ENCODE results near the gene ATXN7.

Gene ATXN7

DNA sequence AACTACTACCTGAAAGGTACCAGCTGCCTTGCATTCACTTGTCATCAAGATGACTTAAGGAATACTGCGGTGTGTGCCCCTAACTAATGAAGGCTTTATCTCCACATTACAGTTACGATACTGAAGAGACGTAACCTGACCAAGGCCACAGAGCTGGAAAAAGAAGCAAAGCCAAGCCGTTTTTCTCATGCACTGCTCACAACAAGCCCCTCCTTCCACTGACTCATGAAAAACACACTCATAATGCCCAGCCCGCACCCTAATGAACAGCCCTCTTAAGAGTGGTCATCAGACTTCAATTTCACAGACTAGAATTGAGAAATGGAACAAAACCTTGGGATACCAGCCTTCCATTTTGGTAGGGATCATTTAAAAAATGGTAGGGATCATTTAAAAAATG, 148.0 kb downstream of the ATXN7 start:
- Histone ChIP-seq H3K27ac (ENCODE audit: low read length) (no peak overlapping the region), H4K20me1 (ENCODE audit: insufficient read depth, low read length) (0 out of 2 replicates have a peak, but pooled peaks cover 4% of the 10 kb centered on the region), H3K4me3 (ENCODE audit: low read length) (no peak overlapping the region), H3K4me2 (ENCODE audit: low read depth, low read length) (no peak overlapping the region), H3K9me2 (replicated peaks; ENCODE audit: insufficient read depth, low read length) (no peaks in the 10 kb centered on the region), H3F3A (ENCODE audit: insufficient read depth, low read length) (no peaks in the 10 kb centered on the region), H3K9me3 (replicated peaks; ENCODE audit: insufficient read depth, low read length) (no peaks in the 10 kb centered on the region), H3K9ac (ENCODE audit: low read length) (no peak overlapping the region), H3K27me3 (replicated peaks; ENCODE audit: insufficient read depth, low read length) (no peaks in the 10 kb centered on the region), H3K4me1 (ENCODE audit: low read length) (no peaks in the 10 kb centered on the region), H3K36me3 (replicated peaks; ENCODE audit: insufficient read depth, low read length) (peaks cover 25% of the 10 kb centered on the region), H3K79me2 (ENCODE audit: low read length) (peaks cover 45% of the 10 kb centered on the region), H2AFZ (ENCODE audit: low read length) (no peak overlapping the region)
- TF ChIP-seq, protein P1, sequence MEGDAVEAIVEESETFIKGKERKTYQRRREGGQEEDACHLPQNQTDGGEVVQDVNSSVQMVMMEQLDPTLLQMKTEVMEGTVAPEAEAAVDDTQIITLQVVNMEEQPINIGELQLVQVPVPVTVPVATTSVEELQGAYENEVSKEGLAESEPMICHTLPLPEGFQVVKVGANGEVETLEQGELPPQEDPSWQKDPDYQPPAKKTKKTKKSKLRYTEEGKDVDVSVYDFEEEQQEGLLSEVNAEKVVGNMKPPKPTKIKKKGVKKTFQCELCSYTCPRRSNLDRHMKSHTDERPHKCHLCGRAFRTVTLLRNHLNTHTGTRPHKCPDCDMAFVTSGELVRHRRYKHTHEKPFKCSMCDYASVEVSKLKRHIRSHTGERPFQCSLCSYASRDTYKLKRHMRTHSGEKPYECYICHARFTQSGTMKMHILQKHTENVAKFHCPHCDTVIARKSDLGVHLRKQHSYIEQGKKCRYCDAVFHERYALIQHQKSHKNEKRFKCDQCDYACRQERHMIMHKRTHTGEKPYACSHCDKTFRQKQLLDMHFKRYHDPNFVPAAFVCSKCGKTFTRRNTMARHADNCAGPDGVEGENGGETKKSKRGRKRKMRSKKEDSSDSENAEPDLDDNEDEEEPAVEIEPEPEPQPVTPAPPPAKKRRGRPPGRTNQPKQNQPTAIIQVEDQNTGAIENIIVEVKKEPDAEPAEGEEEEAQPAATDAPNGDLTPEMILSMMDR (IDR thresholded peaks at IDR 0.05; ENCODE audit: low read length), result no peak
- TF ChIP-seq EZH2 (optimal IDR thresholded peaks at IDR 0.05; ENCODE audit: low read depth, low read length) (no peak), EZH2phosphoT487 (IDR thresholded peaks at IDR 0.05; ENCODE audit: low read length) (no peak)
- DNase-seq, result no peak

DNA sequence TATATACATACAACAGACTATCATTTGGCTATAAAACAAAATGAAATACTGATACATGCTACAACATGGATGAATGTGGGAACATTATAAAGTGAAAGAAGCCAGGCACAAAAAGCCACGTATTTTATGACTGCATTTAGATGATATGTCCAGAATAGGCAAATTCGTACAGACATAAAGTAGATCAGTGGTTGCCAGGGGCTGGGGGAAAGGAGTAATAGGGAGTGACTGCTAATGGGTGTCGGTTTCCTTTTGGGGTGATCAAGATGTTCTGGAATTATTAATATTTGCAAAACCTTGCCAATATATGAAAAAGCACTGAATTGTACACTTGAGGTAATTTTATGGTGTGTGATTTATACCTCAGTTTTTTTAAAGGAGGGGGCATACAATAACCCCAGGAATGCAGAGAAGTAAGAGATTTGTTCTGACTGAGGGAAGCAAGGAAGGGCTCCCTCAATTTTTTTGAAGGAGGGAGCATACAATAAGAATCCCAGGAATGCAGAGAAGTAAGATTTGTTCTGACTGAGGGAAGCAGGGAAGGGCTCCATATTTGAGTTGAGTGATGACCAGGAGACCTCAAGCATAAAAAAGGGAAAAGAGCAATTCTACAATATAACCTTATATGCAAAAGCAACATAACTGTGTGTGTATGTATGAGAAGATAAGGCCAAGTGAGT, 153.4 kb downstream of the ATXN7 start:
- Histone ChIP-seq H3K36me3 (replicated peaks; ENCODE audit: insufficient read depth, low read length) (peaks cover 21% of the 10 kb centered on the region), H3F3A (ENCODE audit: insufficient read depth, low read length) (peaks cover 6% of the 10 kb centered on the region), H3K4me2 (ENCODE audit: low read depth, low read length) (no peak overlapping the region), H2AFZ (ENCODE audit: low read length) (no peak overlapping the region), H3K9ac (ENCODE audit: low read length) (no peak overlapping the region), H3K27ac (ENCODE audit: low read length) (no peak overlapping the region), H3K4me3 (ENCODE audit: low read length) (no peak overlapping the region), H3K9me2 (replicated peaks; ENCODE audit: insufficient read depth, low read length) (no peaks in the 10 kb centered on the region), H3K4me1 (ENCODE audit: low read length) (peaks cover 6% of the 10 kb centered on the region), H3K79me2 (ENCODE audit: low read length) (peaks cover 54% of the 10 kb centered on the region), H4K20me1 (ENCODE audit: insufficient read depth, low read length) (no peaks in the 10 kb centered on the region; the same call in 1 of the 2 replicates), H3K27me3 (replicated peaks; ENCODE audit: insufficient read depth, low read length) (no peaks in the 10 kb centered on the region), H3K9me3 (replicated peaks; ENCODE audit: insufficient read depth, low read length) (no peaks in the 10 kb centered on the region)
- no peak for TF ChIP-seq EZH2 (optimal IDR thresholded peaks at IDR 0.05; ENCODE audit: low read depth, low read length)
- no peak for TF ChIP-seq EZH2phosphoT487 (IDR thresholded peaks at IDR 0.05; ENCODE audit: low read length)
- TF ChIP-seq, protein P1 (IDR thresholded peaks at IDR 0.05; ENCODE audit: low read length), result no peak
- no peak for DNase-seq

DNA sequence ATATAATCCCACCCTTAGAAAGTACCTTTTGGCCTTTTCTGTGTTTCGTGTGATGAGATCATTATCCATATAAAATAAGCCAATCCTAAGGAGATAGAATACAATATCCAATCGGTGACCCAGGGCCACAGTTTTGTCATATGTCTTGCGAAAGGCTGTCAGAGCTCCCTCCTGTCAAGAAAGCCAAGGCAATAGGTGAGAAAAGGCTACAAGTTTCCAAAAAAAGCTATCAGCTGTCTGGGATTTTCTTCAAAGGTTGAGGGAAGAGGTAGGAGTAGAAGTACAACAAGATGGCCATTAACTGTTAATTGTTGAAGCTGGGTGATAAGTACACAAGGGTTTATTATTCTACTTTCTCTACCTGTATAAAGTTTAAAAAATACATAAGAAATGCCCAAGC, 155.6 kb downstream of the ATXN7 start:
- Histone ChIP-seq H3K79me2 (ENCODE audit: low read length) (peaks cover 54% of the 10 kb centered on the region), H3K4me2 (ENCODE audit: low read depth, low read length) (no peak overlapping the region)

More for the DNA sequence above, 155.6 kb downstream of the ATXN7 start:
- H3K4me1 ChIP-seq (ENCODE audit: low read length), result peaks cover 15% of the 10 kb centered on the region
- no peaks in the 10 kb centered on the region for H3K9me3 ChIP-seq (replicated peaks; ENCODE audit: insufficient read depth, low read length)
- H3K27me3 ChIP-seq (replicated peaks; ENCODE audit: insufficient read depth, low read length), result no peaks in the 10 kb centered on the region
- DNase-seq, result no peak
- TF ChIP-seq EZH2 (optimal IDR thresholded peaks at IDR 0.05; ENCODE audit: low read depth, low read length) (no peak), EZH2phosphoT487 (IDR thresholded peaks at IDR 0.05; ENCODE audit: low read length) (no peak)
- TF ChIP-seq, protein P1 (IDR thresholded peaks at IDR 0.05; ENCODE audit: low read length), result no peak
- no peaks in the 10 kb centered on the region for H3K9me2 ChIP-seq (replicated peaks; ENCODE audit: insufficient read depth, low read length)
- no peak overlapping the region for H3K9ac ChIP-seq (ENCODE audit: low read length)
- H3K4me3 ChIP-seq (ENCODE audit: low read length), result no peak overlapping the region
- H3K27ac ChIP-seq (ENCODE audit: low read length), result no peak overlapping the region
- H3F3A ChIP-seq (ENCODE audit: insufficient read depth, low read length), result peaks cover 6% of the 10 kb centered on the region
- no peaks in the 10 kb centered on the region; the same call in 1 of the 2 replicates for H4K20me1 ChIP-seq (ENCODE audit: insufficient read depth, low read length)
- H3K36me3 ChIP-seq (replicated peaks; ENCODE audit: insufficient read depth, low read length), result peaks cover 12% of the 10 kb centered on the region; the same call in 1 of the 2 replicates
- H2AFZ ChIP-seq (ENCODE audit: low read length), result no peak overlapping the region

Data from MM.1S (cell line).